ENCODE results near the gene GSG1L.

The GSG1L gene

DNA sequence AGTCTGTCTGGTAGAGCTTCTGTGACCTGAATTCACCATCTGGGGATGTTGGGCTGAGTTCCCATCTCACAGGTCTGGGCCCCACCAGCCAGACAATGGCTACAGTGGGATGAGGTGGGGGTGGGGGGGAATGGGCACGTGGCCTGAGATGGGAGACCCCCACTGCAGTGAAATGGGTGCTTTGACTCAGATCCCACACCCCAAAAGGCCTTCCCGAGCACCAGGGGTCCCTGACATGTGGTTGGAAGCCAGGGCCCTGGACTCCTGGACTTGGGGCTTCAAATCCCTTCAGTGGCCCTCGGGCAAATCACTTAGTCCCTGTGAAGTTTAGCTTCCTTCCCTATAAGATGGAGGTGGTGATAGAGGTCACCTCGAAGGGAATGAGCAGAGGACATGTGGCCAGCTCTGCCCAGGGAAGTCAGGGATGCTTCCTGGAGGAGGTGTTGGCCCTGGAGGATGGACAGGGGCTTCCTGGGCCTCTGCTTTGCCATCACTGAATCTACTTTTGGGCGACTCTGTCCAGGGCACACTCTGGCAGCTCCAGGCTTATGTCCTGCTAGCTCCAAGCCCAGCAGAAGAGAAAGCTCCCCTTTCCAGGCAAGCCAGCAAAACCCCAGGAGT is 295.4 kb downstream of the GSG1L start:
- no peak for DNase-seq

- no peak for DNase-seq
These were observed 296.4 kb downstream of the GSG1L start for GRCh38 chr16:27767081-27767480.

GRCh38 chr16:27766236-27766925 is 297.1 kb downstream of the GSG1L start:
- no peak for DNase-seq

DNA sequence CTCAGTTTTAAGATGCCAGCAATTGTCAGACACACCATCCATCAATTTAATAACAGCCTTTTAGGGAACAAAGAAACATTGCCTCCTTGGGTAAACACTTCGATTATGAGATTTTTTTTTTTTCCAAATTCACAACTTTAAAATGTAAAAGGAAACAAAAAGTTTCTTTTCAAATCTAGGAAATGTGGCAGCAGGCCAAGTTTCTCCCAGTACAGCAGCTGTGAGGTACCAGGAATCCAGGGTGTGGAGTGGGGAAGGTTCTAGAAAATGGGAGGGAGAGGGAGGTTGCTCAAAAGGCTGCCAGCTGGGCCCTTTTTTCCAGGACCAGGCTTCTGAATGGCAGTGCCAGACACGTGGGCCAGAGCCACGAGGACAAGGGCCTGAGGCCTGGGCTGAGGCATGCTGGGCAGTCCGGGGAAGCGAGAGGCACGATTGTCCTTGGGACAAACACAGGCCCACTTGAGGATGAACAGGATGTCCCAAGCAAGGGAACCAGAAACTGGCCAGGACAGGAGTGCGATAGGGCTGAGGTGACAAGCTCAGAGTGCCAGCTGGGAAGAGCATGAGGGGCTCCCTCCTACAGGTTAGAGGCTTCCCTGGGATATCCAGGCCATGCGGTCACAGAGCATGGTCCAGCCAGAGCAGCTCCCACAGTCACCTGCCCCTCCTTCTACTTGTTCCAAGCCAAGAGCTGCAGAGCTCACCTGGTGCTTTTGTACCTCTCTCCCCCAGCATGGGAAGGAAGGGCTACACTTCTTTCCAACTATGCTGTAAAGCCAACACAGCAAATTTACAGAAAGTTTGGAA is 298.4 kb downstream of the GSG1L start:
- no peak for DNase-seq

- no peak for DNase-seq
These were observed 299.1 kb downstream of the GSG1L start for GRCh38 chr16:27764427-27764826.

DNA sequence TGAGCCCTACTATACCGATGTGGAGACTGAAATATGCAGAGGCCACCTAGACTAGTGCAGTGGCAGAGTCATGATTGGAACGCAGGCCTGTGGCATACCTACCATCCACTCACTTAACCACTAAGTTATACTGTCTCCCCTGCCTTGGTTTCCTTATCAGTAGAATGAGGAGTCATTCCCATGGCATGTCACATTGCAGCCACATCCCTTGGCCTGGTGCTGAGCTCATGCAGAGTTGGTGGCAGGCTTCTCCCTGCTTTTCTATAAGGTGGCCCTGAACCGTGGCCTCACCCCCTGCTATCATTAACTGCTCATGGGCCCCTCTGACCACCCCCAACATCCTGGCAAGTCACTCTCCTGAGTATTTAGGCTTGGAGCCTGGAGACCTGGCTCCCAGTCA is 301.1 kb downstream of the GSG1L start:
- peak; percentile 5 for DNase-seq

DNA sequence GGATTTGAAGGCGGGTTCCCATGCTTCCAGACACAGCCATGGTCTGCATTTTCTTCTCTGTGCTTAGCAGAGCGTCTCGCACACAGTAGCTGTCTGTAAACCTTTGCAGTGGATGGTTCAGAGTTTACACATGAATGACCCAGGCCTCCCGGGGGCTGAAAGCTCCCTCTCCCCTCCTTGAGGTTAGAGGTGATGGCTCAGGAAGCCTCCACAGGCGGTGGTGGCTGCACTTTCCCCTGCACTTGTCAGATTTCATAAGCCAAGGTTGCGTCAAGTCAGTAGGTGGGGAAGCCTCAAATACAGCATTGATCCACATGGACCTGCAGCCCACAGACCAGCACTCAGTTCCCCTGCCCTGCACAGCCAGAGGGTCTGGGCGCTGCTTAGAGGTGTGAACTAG is 301.7 kb downstream of the GSG1L start:
- no peak for DNase-seq

GRCh38 chr16:27760789-27761176 is 302.7 kb downstream of the GSG1L start:
- no peak for DNase-seq

- DNase-seq = peak; percentile 71
These were observed 303.3 kb downstream of the GSG1L start for GRCh38 chr16:27759967-27760788.

GRCh38 chr16:27759301-27759871 is 304.1 kb downstream of the GSG1L start:
- DNase-seq = no peak

GRCh38 chr16:27758544-27758943 is 305.0 kb downstream of the GSG1L start:
- DNase-seq = no peak

GRCh38 chr16:27756206-27756970 is 307.1 kb downstream of the GSG1L start:
- DNase-seq = peak; percentile 86

GRCh38 chr16:27754788-27755690 is 308.5 kb downstream of the GSG1L start:
- no peak for DNase-seq

GRCh38 chr16:27753563-27753962 is 310.0 kb downstream of the GSG1L start:
- DNase-seq = no peak

- no peak for DNase-seq
These were observed 311.3 kb downstream of the GSG1L start for GRCh38 chr16:27752241-27752640.

DNA sequence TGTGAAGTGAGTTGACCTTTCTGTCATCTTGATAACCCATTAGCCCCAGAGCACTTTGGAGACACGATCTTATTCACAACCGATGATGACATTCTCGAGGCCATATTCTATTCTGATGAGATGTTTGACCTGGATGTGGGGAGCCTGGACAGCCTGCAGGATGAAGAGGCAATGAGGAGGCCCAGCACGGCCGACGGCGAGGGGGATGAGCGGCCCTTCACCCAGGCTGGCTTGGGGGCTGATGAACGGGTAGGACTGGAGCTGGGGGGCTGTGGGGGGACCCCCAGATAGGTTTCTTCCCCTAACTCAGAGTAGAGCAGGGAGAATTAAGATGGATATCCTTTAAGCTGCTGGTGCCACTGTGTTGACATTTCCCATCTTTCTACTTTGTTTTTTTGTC is 311.8 kb downstream of the GSG1L start:
- DNase-seq = no peak

- DNase-seq = no peak
These were observed 312.3 kb downstream of the GSG1L start for GRCh38 chr16:27751233-27751632.

GRCh38 chr16:27749946-27750345 is 313.6 kb downstream of the GSG1L start:
- no peak for DNase-seq

GRCh38 chr16:27749547-27749875 is 314.0 kb downstream of the GSG1L start:
- DNase-seq = no peak

GRCh38 chr16:27748868-27749546 is 314.5 kb downstream of the GSG1L start:
- DNase-seq = peak; percentile 89

Measured in hematopoietic multipotent progenitor cell treated with erythropoietin and hydrocortisone succinate and interleukin-3 and kit ligand, for 8 days (in vitro differentiated cells).